Suprapubic skin (tissue), 4 donors: Measurements from ENCODE around the gene TBC1D20. TPM values are rescaled to one million over a fixed set of nuclear protein-coding genes. Genes with fewer than 3 reads are reported as not detected.

Experiments
- DNase-seq, 2 donors: peaks; one replicate each; pipeline ENCODE4 v3.0.0-alpha.2; 2019; ENCODE audit warnings: low spot score in 2 of 2
- H3K27ac ChIP-seq: fragments of 200-600 bp; sonication (generic); one replicate; pipeline ENCODE4 v1.5.1; 2019
- H3K27me3 ChIP-seq: fragments of 200-600 bp; sonication (generic); one replicate; pipeline ENCODE4 v1.5.1; 2019
- H3K36me3 ChIP-seq: fragments of 200-600 bp; sonication (generic); one replicate; pipeline ENCODE4 v1.5.1; 2019
- H3K4me1 ChIP-seq: fragments of 200-600 bp; sonication (generic); one replicate; pipeline ENCODE4 v1.5.1; 2019
- H3K4me3 ChIP-seq: fragments of 200-600 bp; sonication (generic); one replicate; pipeline ENCODE4 v1.5.1; 2019; ENCODE audit warnings: mild to moderate bottlenecking
- H3K9me3 ChIP-seq: fragments of 200-600 bp; sonication (generic); one replicate; pipeline ENCODE4 v1.5.1; 2019
- CTCF ChIP-seq, 2 donors: fragments of 200-600 bp in 1 of 2; fragments of 450-650 bp in 1 of 2; sonication (generic) in 1 of 2; IDR thresholded peaks; one replicate each; pipeline ENCODE4 v1.5.1; 2016 to 2019; ENCODE audit warnings: antibody characterized with exemption in 2 of 2, mild to moderate bottlenecking in 1 of 2, moderate library complexity in 1 of 2
- EP300 ChIP-seq: sonication (generic); formaldehyde crosslinking; IDR thresholded peaks from one replicate; pipeline ENCODE4 v1.6.1; 2017; ENCODE audit warnings: antibody characterized with exemption
- POLR2A ChIP-seq, 2 donors: fragments of 450-650 bp; IDR thresholded peaks; one replicate each; pipeline ENCODE4 v1.6.1; 2017; ENCODE audit warnings: antibody characterized with exemption in 2 of 2, mild to moderate bottlenecking in 2 of 2, moderate library complexity in 2 of 2
- POLR2AphosphoS5 ChIP-seq, 3 donors: sonication (generic); formaldehyde crosslinking; IDR thresholded peaks; one replicate each; pipeline ENCODE4 v1.6.1; 2017; ENCODE audit warnings: antibody characterized with exemption in 3 of 3
- WGBS: methylation state at CpG from one replicate; pipeline ENCODE4 v1.1.5; 2018; 5-methylcytosine and 5-hydroxymethylcytosine counted together
- total RNA-seq, 4 donors: library from RNA; depleted of rRNA; stranded (reverse); fragments of >200 nt; gene quantifications; one replicate each; pipeline ENCODE4 v1.1.0, GENCODE V29; 2016

TBC1D20 gene
- total RNA-seq, 4 donors from 2014 or later, result 49.0 to 78.7 (median 60.6) TPM

GRCh38 chr20:431012-431904 is 31.1 kb downstream of the TBC1D20 start:
- Histone ChIP-seq H3K36me3 (peaks cover 66% of the 10 kb centered on the region), H3K27me3 (no peaks in the 10 kb centered on the region), H3K9me3 (no peaks in the 10 kb centered on the region), H3K27ac (no peak overlapping the region), H3K4me3 (no peak overlapping the region), H3K4me1 (no peaks in the 10 kb centered on the region)
- TF ChIP-seq POLR2A (IDR thresholded peaks at IDR 0.05) (no peak), CTCF (IDR thresholded peaks at IDR 0.05) (peak in 1 of 2 donors; percentile 38), POLR2AphosphoS5 (IDR thresholded peaks at IDR 0.05) (no peak)
- 74% methylated on average over 17 of the region's 17 CpGs for WGBS
- no peak for DNase-seq

GRCh38 chr20:430091-430999 is 32.0 kb downstream of the TBC1D20 start:
- TF ChIP-seq POLR2AphosphoS5 (IDR thresholded peaks at IDR 0.05) (no peak), CTCF (IDR thresholded peaks at IDR 0.05) (no peak), POLR2A (IDR thresholded peaks at IDR 0.05) (no peak), EP300 (no peak)
- Histone ChIP-seq H3K4me3 (no peak overlapping the region), H3K27me3 (no peaks in the 10 kb centered on the region), H3K9me3 (no peaks in the 10 kb centered on the region), H3K36me3 (peaks cover 65% of the 10 kb centered on the region), H3K4me1 (no peaks in the 10 kb centered on the region), H3K27ac (no peak overlapping the region)
- no peak for DNase-seq
- 87% methylated on average over 18 of the region's 21 CpGs for WGBS

DNA sequence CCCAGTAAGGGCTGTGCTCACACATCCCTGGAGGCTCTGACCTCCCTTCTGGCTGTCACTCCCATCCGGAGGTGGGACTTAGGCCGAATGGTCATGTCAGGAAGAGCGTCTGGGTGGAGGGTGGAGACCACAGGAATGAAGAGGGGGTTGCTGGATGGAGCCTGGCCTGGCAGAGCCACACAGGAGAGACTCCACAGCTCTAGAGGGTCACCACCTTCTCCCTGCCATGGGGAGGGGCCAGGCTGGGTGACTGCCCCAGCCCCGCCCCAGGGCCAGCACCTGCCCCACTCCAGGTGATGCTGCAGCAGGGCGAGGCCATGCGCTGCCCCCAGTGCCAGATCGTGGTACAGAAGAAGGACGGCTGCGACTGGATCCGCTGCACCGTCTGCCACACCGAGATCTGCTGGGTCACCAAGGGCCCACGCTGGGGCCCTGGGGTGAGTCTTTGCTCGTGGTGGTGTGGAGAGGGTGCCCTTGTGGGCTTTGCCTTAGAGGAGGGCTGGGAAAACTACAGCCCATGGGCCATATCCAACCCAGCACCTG is 33.6 kb downstream of the TBC1D20 start:
- no peaks in the 10 kb centered on the region for H3K4me1 ChIP-seq
- no peaks in the 10 kb centered on the region for H3K27me3 ChIP-seq
- WGBS, result 86% methylated on average over 2 of the region's 14 CpGs
- H3K36me3 ChIP-seq, result peaks cover 73% of the 10 kb centered on the region
- TF ChIP-seq CTCF (IDR thresholded peaks at IDR 0.05) (no peak), POLR2A (IDR thresholded peaks at IDR 0.05) (no peak), POLR2AphosphoS5 (IDR thresholded peaks at IDR 0.05) (no peak), EP300 (no peak)
- H3K4me3 ChIP-seq, result no peak overlapping the region
- H3K27ac ChIP-seq, result no peak overlapping the region
- H3K9me3 ChIP-seq, result no peaks in the 10 kb centered on the region
- no peak for DNase-seq

GRCh38 chr20:427849-428657 is 34.3 kb downstream of the TBC1D20 start:
- Histone ChIP-seq H3K36me3 (peaks cover 79% of the 10 kb centered on the region), H3K27ac (no peak overlapping the region), H3K4me1 (no peaks in the 10 kb centered on the region), H3K4me3 (no peak overlapping the region), H3K27me3 (no peaks in the 10 kb centered on the region), H3K9me3 (no peaks in the 10 kb centered on the region)
- DNase-seq, result no peak
- no peak for TF ChIP-seq CTCF (IDR thresholded peaks at IDR 0.05)
- no peak for TF ChIP-seq POLR2A (IDR thresholded peaks at IDR 0.05)
- TF ChIP-seq EP300, result no peak
- TF ChIP-seq POLR2AphosphoS5 (IDR thresholded peaks at IDR 0.05), result no peak
- WGBS, result 91% methylated on average over 12 of the region's 14 CpGs
